OCI-LY7 (cell line): Measurements from ENCODE around the gene SMIM45.

Source experiments
- BruUV-seq: library from RNA; stranded (reverse); fragments of 400-500 nt; replicated peaks from 2 replicates; lab custom pipeline; 2021; lab: Mats Ljungman, UMichigan
- CTCF ChIA-PET: fragments of 300-600 bp; sonication (Branson Sonifier 250); formaldehyde crosslinking; loops from one replicate; lab custom pipeline; 2022; ENCODE audit warnings: antibody characterized with exemption; ENCODE audit not compliant: unreplicated experiment; lab: Charles Lee
- POLR2A ChIA-PET: fragments of 300-600 bp; sonication (Branson Sonifier 250); formaldehyde crosslinking; loops from one replicate; lab custom pipeline; 2022; ENCODE audit warnings: antibody characterized with exemption; lab: Charles Lee
- DNase-seq: peaks from one replicate; pipeline ENCODE4 v3.0.0-alpha.2; 2015; ENCODE audit warnings: low spot score
- H2AFZ ChIP-seq: fragments of 200-600 bp; sonication (generic), shearing (Covaris generic); 2 replicates; pipeline ENCODE4 v1.6.1; 2014; ENCODE audit warnings: mild to moderate bottlenecking, antibody characterized with exemption, low read length, moderate library complexity
- H3K27ac ChIP-seq: fragments of 200-600 bp; sonication (generic); 2 replicates; pipeline ENCODE4 v1.5.1; 2014; ENCODE audit warnings: mixed run types, low read depth, mild to moderate bottlenecking, moderate library complexity, low read length, inconsistent platforms; ENCODE audit not compliant: poor library complexity, severe bottlenecking
- H3K36me3 ChIP-seq: fragments of 200-600 bp; sonication (generic); 2 replicates; pipeline ENCODE4 v1.6.1; 2014; ENCODE audit warnings: mild to moderate bottlenecking, antibody characterized with exemption, low read length, moderate library complexity, mixed read lengths; ENCODE audit not compliant: insufficient read depth
- H3K4me1 ChIP-seq: fragments of 200-600 bp; sonication (generic); 2 replicates; pipeline ENCODE4 v1.5.1; 2014; ENCODE audit warnings: mild to moderate bottlenecking, low read length; ENCODE audit not compliant: insufficient read depth, poor library complexity, severe bottlenecking
- H3K4me2 ChIP-seq: fragments of 200-600 bp; sonication (generic); 2 replicates; pipeline ENCODE4 v1.6.1; 2014; ENCODE audit warnings: mild to moderate bottlenecking, low read length
- H3K4me3 ChIP-seq: fragments of 200-600 bp; sonication (generic); 2 replicates; pipeline ENCODE4 v1.5.1; 2014; ENCODE audit warnings: mild to moderate bottlenecking, low read depth, low read length; ENCODE audit not compliant: poor library complexity, severe bottlenecking
- H3K79me2 ChIP-seq: fragments of 200-600 bp; sonication (generic); 2 replicates; pipeline ENCODE4 v1.6.1; 2016; ENCODE audit warnings: low read depth, mild to moderate bottlenecking, low read length, moderate library complexity, mixed read lengths; ENCODE audit not compliant: insufficient read depth
- H3K9me2 ChIP-seq: fragments of 200-600 bp; sonication (generic); 2 replicates; pipeline ENCODE4 v1.6.1; 2016; ENCODE audit warnings: mild to moderate bottlenecking, low read length, mixed read lengths; ENCODE audit not compliant: insufficient read depth
- H3K9me3 ChIP-seq: fragments of 200-600 bp; sonication (generic); 2 replicates; pipeline ENCODE4 v1.6.1; 2014; ENCODE audit warnings: mild to moderate bottlenecking, mixed run types, low read length, mixed read lengths
- H4K20me1 ChIP-seq: fragments of 200-600 bp; sonication (generic); 2 replicates; pipeline ENCODE4 v1.6.1; 2014; ENCODE audit warnings: mild to moderate bottlenecking, antibody characterized with exemption, low read length, moderate library complexity, mixed read lengths; ENCODE audit not compliant: insufficient read depth
- CTCF ChIP-seq: fragments of 200-600 bp; sonication (generic); conservative IDR thresholded peaks from 2 replicates; pipeline ENCODE4 v1.5.1; 2014; ENCODE audit warnings: mild to moderate bottlenecking, antibody characterized with exemption, low read length, moderate library complexity, mixed read lengths
- EZH2phosphoT487 ChIP-seq: fragments of 200-600 bp; sonication (generic); IDR thresholded peaks from 2 replicates; pipeline ENCODE4 v1.6.1; 2018; ENCODE audit warnings: low read depth, borderline replicate concordance, mild to moderate bottlenecking, mixed run types, antibody characterized with exemption, low read length, moderate library complexity, mixed read lengths
- intact Hi-C: fragments of 100-400 bp; cut with micrococcal nuclease; formaldehyde crosslinking; loops from one replicate; pipeline ENCODE4 v1.10.0; 2022; ENCODE audit not compliant: unreplicated experiment

Gene SMIM45

DNA sequence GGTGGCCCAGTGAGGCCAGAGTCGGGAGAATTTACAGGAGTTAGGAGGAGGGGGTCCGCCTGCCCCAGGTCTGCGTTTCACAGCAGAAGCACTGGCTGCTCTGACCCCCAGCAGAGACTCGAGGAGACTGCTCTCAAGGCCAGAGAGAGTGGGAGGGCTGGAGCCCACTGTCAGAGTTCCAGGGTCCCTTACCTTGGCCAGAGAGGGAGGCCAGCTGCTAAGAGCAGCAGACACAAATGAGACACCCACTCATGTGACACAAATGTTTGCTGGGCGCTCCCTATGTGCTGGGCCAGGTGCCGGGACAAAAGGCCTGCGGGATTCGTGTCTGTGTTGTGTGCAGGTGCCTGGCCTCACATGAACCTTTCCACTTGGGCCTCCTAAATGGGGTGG is 22.5 kb upstream of the SMIM45 start:
- CTCF ChIA-PET = no interaction called here

DNA sequence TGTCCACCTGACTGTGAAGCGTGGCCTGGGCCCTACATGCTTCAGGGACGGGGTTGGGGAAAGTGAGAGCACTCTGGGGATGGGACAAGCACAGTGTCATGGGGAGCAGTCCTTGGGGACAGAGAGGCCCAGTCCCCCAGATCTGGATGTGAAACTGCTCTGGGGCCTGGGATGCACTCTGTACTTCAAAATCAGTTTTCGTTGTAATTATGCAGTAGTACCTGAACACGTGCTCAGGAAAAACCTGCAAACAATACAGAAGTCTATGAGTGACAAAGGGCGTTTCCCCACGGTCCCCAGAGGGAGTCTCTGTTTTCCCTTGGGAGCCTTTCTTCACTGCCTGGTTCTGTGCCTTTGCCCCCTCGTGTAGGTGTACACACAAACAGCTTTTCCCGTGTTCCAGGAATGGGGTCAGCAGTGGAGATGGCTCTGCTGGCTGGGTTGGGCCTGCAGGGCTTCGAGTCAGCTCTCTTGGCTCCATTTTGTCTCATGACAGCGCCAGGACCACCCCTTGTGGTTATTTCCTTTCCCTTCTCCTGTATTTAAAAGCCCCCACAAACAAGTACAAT is 20.2 kb upstream of the SMIM45 start:
- peaks cover 41% of the 10 kb centered on the region for H3K36me3 ChIP-seq
- ChIA-PET CTCF (no interaction called here), POLR2A (no interaction called here)
- peak overlapping the region; percentile 64 for H3K4me2 ChIP-seq
- peak overlapping the region; percentile 91 for H3K27ac ChIP-seq
- intact Hi-C loops = no loop called here
- peak overlapping the region; percentile 11 for H3K4me3 ChIP-seq
- peaks cover 96% of the 10 kb centered on the region for H3K4me1 ChIP-seq
- no peaks in the 10 kb centered on the region for H3K9me2 ChIP-seq
- DNase-seq = peak; percentile 86
- H3K79me2 ChIP-seq = peaks cover 3% of the 10 kb centered on the region; the same call in 1 of the 2 replicates
- TF ChIP-seq CTCF (no peak), EZH2phosphoT487 (no peak)
- no peaks in the 10 kb centered on the region for H3K9me3 ChIP-seq
- BruUV-seq = TSS peak; percentile 34
- no peaks in the 10 kb centered on the region for H4K20me1 ChIP-seq
- H2AFZ ChIP-seq = no peak overlapping the region

More for the DNA sequence above, 22.5 kb upstream of the SMIM45 start:
- Histone ChIP-seq H3K4me1 (peaks cover 95% of the 10 kb centered on the region), H3K36me3 (peaks cover 31% of the 10 kb centered on the region; the same call in 1 of the 2 replicates), H3K4me3 (no peak overlapping the region), H3K9me3 (no peaks in the 10 kb centered on the region), H3K79me2 (no peaks in the 10 kb centered on the region; the same call in 1 of the 2 replicates), H3K27ac (peak overlapping the region; percentile 76), H3K9me2 (no peaks in the 10 kb centered on the region), H4K20me1 (no peaks in the 10 kb centered on the region), H3K4me2 (peak overlapping the region; percentile 68), H2AFZ (no peak overlapping the region)
- no TSS peak for BruUV-seq
- intact Hi-C loops = loop anchor here (5.0 kb wide), 1 partner anchor 107 kb away; no protein-coding TSS in a partner anchor
- peak; percentile 63 for DNase-seq
- POLR2A ChIA-PET = interaction anchor here (3.0 kb wide), 1 partner anchor 18 kb away, joined by 9 read pairs; the partner anchor contains the start of gene CENPM
- TF ChIP-seq CTCF (no peak), EZH2phosphoT487 (no peak)

DNA sequence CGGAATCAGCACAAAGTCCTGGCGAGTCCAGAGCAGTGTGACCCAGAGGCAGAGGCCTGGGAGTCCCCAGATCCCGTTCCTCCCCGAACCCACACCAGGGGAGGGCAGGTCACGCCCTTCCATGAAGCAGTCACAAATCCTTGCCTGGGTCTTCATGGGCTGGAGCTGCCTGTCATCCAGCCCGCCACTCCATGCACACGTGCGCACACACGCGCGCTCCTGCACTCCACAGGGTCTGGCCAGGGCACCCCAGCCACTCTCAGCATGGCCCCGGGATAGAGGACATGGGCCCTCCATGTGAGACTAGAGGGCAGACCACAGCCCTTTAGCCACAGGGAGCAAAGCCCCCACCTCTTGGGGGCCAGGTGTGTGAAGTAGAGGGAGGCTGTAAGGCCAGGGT is 19.6 kb upstream of the SMIM45 start:
- TF ChIP-seq EZH2phosphoT487 (no peak), CTCF (no peak)
- peaks cover 96% of the 10 kb centered on the region for H3K4me1 ChIP-seq
- H4K20me1 ChIP-seq = no peaks in the 10 kb centered on the region
- H3K9me3 ChIP-seq = no peaks in the 10 kb centered on the region
- no peak overlapping the region for H3K4me3 ChIP-seq
- POLR2A ChIA-PET = no interaction called here
- H3K9me2 ChIP-seq = no peaks in the 10 kb centered on the region
- intact Hi-C loops = no loop called here
- H3K79me2 ChIP-seq = peaks cover 3% of the 10 kb centered on the region; the same call in 1 of the 2 replicates
- H3K36me3 ChIP-seq = peaks cover 47% of the 10 kb centered on the region
- H2AFZ ChIP-seq = no peak overlapping the region
- no peak for DNase-seq
- CTCF ChIA-PET = no interaction called here
- no TSS peak for BruUV-seq
- H3K4me2 ChIP-seq = peak overlapping the region; percentile 64
- H3K27ac ChIP-seq = peak overlapping the region; percentile 91
